ENCODE measurements around the gene CDCA8.
A peak's percentile ranks its signal among the peaks of the same experiment; 100 is the strongest.
"Not testable (repeated sequence)": the region's sequence is repeated elsewhere in the genome, so short reads cannot be mapped to it uniquely, and the experiment has no call there.

Gene CDCA8

GRCh38 chr1:37738619-37739018 lies 46.3 kb downstream of the CDCA8 start:
- DNase-seq (ENCODE audit: low spot score): not testable (repeated sequence)

GRCh38 chr1:37739222-37739621 lies 46.9 kb downstream of the CDCA8 start:
- DNase-seq (ENCODE audit: low spot score): no peak

GRCh38 chr1:37741130-37741529 lies 48.8 kb downstream of the CDCA8 start:
- DNase-seq (ENCODE audit: low spot score): no peak

GRCh38 chr1:37741662-37742061 lies 49.3 kb downstream of the CDCA8 start:
- DNase-seq (ENCODE audit: low spot score): no peak

- DNase-seq (ENCODE audit: low spot score): no peak
Observed at GRCh38 chr1:37746806-37747205, 54.5 kb downstream of the CDCA8 start.

GRCh38 chr1:37748565-37748964 lies 56.2 kb downstream of the CDCA8 start:
- DNase-seq (ENCODE audit: low spot score): no peak

- no peak for DNase-seq (ENCODE audit: low spot score)
Observed at GRCh38 chr1:37752213-37752582, 59.9 kb downstream of the CDCA8 start.

GRCh38 chr1:37752583-37753471 lies 60.5 kb downstream of the CDCA8 start:
- DNase-seq (ENCODE audit: low spot score): peak; percentile 62

GRCh38 chr1:37753473-37754321 lies 61.4 kb downstream of the CDCA8 start:
- DNase-seq (ENCODE audit: low spot score): no peak

GRCh38 chr1:37755290-37755689 lies 63.0 kb downstream of the CDCA8 start:
- no peak for DNase-seq (ENCODE audit: low spot score)

GRCh38 chr1:37755951-37756560 lies 63.7 kb downstream of the CDCA8 start:
- no peak for DNase-seq (ENCODE audit: low spot score)
